ENCODE results near the gene STX7. TPM values are rescaled to one million over a fixed set of nuclear protein-coding genes. Genes with fewer than 3 reads are reported as not detected.

STX7 gene
- total RNA-seq, 1 experiment from 2014 or later = 25.6 TPM

DNA sequence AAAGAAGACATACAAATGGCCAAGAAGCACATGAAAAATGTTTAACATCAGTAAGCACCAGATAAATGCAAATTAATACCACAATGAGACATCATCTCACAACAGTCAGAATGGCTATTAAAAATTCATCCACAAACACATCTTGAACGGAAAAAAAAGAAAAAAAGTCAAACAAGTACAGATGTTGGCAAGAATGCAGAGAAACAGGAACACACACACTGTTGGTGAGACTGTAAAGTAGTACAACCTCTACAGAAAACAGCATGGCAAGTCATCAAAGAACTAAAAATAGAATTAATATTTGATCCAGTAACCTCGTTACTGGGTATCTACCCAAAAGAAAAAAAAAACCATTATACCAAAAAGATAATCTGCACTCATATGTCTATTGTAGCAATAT lies 6.5 kb downstream of the STX7 start:
- CTCF ChIA-PET = no interaction called here
- H3K9me3 Mint-ChIP-seq = no peaks in the 10 kb centered on the region

DNA sequence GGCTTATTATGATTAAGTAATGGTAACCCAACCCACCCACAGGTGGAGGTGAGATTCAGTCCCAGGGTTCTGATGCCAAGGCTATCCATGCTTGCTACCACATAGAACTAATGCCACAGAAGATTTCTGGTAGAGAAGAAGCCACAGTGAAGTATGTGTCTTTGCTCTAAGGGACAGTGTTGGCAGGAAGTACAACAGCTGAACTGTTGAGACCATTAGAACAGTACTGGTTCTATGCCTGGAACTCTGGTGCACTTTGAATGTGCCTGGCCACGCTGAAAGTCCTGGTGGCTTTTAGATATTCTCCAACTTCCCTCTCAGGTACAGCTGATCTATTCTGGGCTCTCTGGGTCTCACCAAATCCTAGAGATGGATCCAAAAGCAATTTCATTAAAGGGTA lies 7.8 kb downstream of the STX7 start:
- POLR2A ChIA-PET = interaction anchor here (0.6 kb wide), 1 partner anchor 233 kb away, joined by 3 read pairs; no protein-coding TSS in a partner anchor
- CTCF ChIA-PET = no interaction called here
- DNase-seq (ENCODE audit: low spot score) = no peak
- no peak for ATAC-seq
- Mint-ChIP-seq H3K36me3 (peaks cover 18% of the 10 kb centered on the region), H3K27ac (no peak overlapping the region), H3K9me3 (no peaks in the 10 kb centered on the region), H3K4me3 (no peak overlapping the region), H3K4me1 (peaks cover 8% of the 10 kb centered on the region), H3K27me3 (ENCODE audit: low read depth) (no peaks in the 10 kb centered on the region)
- TF ChIP-seq SMAD4 (CRISPR knock-in tag; IDR thresholded peaks at IDR 0.05) (no peak), GABPB1 (CRISPR knock-in tag; IDR thresholded peaks at IDR 0.05) (no peak), ZNF232 (CRISPR knock-in tag; IDR thresholded peaks at IDR 0.05) (no peak), TP53 (CRISPR knock-in tag; IDR thresholded peaks at IDR 0.05) (no peak), KAT7 (CRISPR knock-in tag; IDR thresholded peaks at IDR 0.05; ENCODE audit: borderline replicate concordance) (no peak), MXD4 (CRISPR knock-in tag; IDR thresholded peaks at IDR 0.05; ENCODE audit: borderline replicate concordance) (no peak), RORB (CRISPR knock-in tag; IDR thresholded peaks at IDR 0.05) (no peak), HMGA2 (CRISPR knock-in tag; IDR thresholded peaks at IDR 0.05) (no peak)
- TF ChIP-seq, protein P1, sequence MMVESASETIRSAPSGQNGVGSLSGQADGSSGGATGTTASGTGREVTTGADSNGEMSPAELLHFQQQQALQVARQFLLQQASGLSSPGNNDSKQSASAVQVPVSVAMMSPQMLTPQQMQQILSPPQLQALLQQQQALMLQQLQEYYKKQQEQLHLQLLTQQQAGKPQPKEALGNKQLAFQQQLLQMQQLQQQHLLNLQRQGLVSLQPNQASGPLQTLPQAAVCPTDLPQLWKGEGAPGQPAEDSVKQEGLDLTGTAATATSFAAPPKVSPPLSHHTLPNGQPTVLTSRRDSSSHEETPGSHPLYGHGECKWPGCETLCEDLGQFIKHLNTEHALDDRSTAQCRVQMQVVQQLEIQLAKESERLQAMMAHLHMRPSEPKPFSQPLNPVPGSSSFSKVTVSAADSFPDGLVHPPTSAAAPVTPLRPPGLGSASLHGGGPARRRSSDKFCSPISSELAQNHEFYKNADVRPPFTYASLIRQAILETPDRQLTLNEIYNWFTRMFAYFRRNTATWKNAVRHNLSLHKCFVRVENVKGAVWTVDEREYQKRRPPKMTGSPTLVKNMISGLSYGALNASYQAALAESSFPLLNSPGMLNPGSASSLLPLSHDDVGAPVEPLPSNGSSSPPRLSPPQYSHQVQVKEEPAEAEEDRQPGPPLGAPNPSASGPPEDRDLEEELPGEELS (CRISPR knock-in tag; IDR thresholded peaks at IDR 0.05) = no peak
- TF ChIP-seq, protein P2, sequence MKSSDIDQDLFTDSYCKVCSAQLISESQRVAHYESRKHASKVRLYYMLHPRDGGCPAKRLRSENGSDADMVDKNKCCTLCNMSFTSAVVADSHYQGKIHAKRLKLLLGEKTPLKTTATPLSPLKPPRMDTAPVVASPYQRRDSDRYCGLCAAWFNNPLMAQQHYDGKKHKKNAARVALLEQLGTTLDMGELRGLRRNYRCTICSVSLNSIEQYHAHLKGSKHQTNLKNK (CRISPR knock-in tag; IDR thresholded peaks at IDR 0.05) = no peak

More for the DNA sequence above, 6.5 kb downstream of the STX7 start:
- POLR2A ChIA-PET = no interaction called here
- ATAC-seq = no peak
- Mint-ChIP-seq H3K4me3 (no peak overlapping the region), H3K4me1 (peaks cover 18% of the 10 kb centered on the region), H3K27me3 (ENCODE audit: low read depth) (no peaks in the 10 kb centered on the region), H3K36me3 (peaks cover 15% of the 10 kb centered on the region), H3K27ac (no peak overlapping the region)
- TF ChIP-seq ZNF396 (CRISPR knock-in tag; IDR thresholded peaks at IDR 0.05; ENCODE audit: borderline replicate concordance) (no peak), ZNF263 (CRISPR knock-in tag; IDR thresholded peaks at IDR 0.05; ENCODE audit: low read depth) (no peak), ZNF232 (CRISPR knock-in tag; IDR thresholded peaks at IDR 0.05) (no peak), ETV6 (CRISPR knock-in tag; IDR thresholded peaks at IDR 0.05) (no peak), GABPB1 (CRISPR knock-in tag; IDR thresholded peaks at IDR 0.05) (no peak), NR2C2 (CRISPR knock-in tag; IDR thresholded peaks at IDR 0.05) (no peak), ZNF121 (CRISPR knock-in tag; IDR thresholded peaks at IDR 0.05) (no peak), IRF2 (CRISPR knock-in tag; IDR thresholded peaks at IDR 0.05; ENCODE audit: borderline replicate concordance, low read depth) (no peak), ATF1 (CRISPR knock-in tag; IDR thresholded peaks at IDR 0.05) (no peak), TP53 (CRISPR knock-in tag; IDR thresholded peaks at IDR 0.05) (no peak), FOXJ3 (CRISPR knock-in tag; IDR thresholded peaks at IDR 0.05; ENCODE audit: borderline replicate concordance) (no peak)
- TF ChIP-seq, protein P3, sequence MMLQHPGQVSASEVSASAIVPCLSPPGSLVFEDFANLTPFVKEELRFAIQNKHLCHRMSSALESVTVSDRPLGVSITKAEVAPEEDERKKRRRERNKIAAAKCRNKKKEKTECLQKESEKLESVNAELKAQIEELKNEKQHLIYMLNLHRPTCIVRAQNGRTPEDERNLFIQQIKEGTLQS (CRISPR knock-in tag; conservative IDR thresholded peaks at IDR 0.05) = no peak
- TF ChIP-seq, protein P4, sequence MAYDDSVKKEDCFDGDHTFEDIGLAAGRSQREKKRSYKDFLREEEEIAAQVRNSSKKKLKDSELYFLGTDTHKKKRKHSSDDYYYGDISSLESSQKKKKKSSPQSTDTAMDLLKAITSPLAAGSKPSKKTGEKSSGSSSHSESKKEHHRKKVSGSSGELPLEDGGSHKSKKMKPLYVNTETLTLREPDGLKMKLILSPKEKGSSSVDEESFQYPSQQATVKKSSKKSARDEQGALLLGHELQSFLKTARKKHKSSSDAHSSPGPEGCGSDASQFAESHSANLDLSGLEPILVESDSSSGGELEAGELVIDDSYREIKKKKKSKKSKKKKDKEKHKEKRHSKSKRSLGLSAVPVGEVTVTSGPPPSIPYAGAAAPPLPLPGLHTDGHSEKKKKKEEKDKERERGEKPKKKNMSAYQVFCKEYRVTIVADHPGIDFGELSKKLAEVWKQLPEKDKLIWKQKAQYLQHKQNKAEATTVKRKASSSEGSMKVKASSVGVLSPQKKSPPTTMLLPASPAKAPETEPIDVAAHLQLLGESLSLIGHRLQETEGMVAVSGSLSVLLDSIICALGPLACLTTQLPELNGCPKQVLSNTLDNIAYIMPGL (CRISPR knock-in tag; IDR thresholded peaks at IDR 0.05) = no peak
- TF ChIP-seq, protein P5, sequence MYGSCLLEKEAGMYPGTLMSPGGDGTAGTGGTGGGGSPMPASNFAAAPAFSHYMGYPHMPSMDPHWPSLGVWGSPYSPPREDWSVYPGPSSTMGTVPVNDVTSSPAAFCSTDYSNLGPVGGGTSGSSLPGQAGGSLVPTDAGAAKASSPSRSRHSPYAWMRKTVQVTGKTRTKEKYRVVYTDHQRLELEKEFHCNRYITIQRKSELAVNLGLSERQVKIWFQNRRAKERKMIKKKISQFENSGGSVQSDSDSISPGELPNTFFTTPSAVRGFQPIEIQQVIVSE (CRISPR knock-in tag; IDR thresholded peaks at IDR 0.05; ENCODE audit: borderline replicate concordance) = no peak
- TF ChIP-seq, protein P6, sequence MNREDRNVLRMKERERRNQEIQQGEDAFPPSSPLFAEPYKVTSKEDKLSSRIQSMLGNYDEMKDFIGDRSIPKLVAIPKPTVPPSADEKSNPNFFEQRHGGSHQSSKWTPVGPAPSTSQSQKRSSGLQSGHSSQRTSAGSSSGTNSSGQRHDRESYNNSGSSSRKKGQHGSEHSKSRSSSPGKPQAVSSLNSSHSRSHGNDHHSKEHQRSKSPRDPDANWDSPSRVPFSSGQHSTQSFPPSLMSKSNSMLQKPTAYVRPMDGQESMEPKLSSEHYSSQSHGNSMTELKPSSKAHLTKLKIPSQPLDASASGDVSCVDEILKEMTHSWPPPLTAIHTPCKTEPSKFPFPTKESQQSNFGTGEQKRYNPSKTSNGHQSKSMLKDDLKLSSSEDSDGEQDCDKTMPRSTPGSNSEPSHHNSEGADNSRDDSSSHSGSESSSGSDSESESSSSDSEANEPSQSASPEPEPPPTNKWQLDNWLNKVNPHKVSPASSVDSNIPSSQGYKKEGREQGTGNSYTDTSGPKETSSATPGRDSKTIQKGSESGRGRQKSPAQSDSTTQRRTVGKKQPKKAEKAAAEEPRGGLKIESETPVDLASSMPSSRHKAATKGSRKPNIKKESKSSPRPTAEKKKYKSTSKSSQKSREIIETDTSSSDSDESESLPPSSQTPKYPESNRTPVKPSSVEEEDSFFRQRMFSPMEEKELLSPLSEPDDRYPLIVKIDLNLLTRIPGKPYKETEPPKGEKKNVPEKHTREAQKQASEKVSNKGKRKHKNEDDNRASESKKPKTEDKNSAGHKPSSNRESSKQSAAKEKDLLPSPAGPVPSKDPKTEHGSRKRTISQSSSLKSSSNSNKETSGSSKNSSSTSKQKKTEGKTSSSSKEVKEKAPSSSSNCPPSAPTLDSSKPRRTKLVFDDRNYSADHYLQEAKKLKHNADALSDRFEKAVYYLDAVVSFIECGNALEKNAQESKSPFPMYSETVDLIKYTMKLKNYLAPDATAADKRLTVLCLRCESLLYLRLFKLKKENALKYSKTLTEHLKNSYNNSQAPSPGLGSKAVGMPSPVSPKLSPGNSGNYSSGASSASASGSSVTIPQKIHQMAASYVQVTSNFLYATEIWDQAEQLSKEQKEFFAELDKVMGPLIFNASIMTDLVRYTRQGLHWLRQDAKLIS (CRISPR knock-in tag; IDR thresholded peaks at IDR 0.05; ENCODE audit: borderline replicate concordance) = no peak
- TF ChIP-seq, protein P7, sequence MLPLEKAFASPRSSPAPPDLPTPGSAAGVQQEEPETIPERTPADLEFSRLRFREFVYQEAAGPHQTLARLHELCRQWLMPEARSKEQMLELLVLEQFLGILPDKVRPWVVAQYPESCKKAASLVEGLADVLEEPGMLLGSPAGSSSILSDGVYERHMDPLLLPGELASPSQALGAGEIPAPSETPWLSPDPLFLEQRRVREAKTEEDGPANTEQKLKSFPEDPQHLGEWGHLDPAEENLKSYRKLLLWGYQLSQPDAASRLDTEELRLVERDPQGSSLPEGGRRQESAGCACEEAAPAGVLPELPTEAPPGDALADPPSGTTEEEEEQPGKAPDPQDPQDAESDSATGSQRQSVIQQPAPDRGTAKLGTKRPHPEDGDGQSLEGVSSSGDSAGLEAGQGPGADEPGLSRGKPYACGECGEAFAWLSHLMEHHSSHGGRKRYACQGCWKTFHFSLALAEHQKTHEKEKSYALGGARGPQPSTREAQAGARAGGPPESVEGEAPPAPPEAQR (CRISPR knock-in tag; IDR thresholded peaks at IDR 0.05) = no peak
- TF ChIP-seq, protein P1 (CRISPR knock-in tag; IDR thresholded peaks at IDR 0.05) = no peak
- no peak for DNase-seq (ENCODE audit: low spot score)

All from WTC11 (cell line).